Tibial artery (tissue), 4 donors: ENCODE measurements around the gene DCAF8L2.
"Not testable (repeated sequence)": the region's sequence is repeated elsewhere in the genome, so short reads cannot be mapped to it uniquely, and the experiment has no call there.

ENCODE experiments used
- DNase-seq, 2 donors: peaks; one replicate each; pipeline ENCODE4 v3.0.0-alpha.2; 2019
- H3K27ac ChIP-seq, 2 donors: fragments of 200-600 bp; sonication (generic) in 1 of 2; 1 replicate in 1 of 2; 2 replicates in 1 of 2; pipeline ENCODE4 v1.5.1; 2018 to 2019; ENCODE audit warnings: mild to moderate bottlenecking in 1 of 2
- H3K27me3 ChIP-seq, 2 donors: fragments of 200-600 bp; sonication (generic) in 1 of 2; one replicate each; pipeline versions ENCODE4 v1.5.1 to v1.6.0; 2016 to 2019
- H3K36me3 ChIP-seq, 3 donors: fragments of 200-600 bp; sonication (generic) in 2 of 3; one replicate each; pipeline ENCODE4 v1.5.1; 2016 to 2019; ENCODE audit warnings: mild to moderate bottlenecking in 2 of 3
- H3K4me1 ChIP-seq, 4 donors: fragments of 200-600 bp; sonication (generic) in 2 of 4; 1 replicate in 3 of 4; 2 replicates in 1 of 4; pipeline ENCODE4 v1.5.1; 2016 to 2019
- H3K4me3 ChIP-seq, 2 donors: fragments of 200-600 bp; sonication (generic) in 1 of 2; 1 replicate in 1 of 2; 2 replicates in 1 of 2; pipeline ENCODE4 v1.5.1; 2018 to 2019; ENCODE audit warnings: mild to moderate bottlenecking in 2 of 2
- H3K9me3 ChIP-seq, 3 donors: fragments of 200-600 bp; sonication (generic) in 1 of 3; one replicate each; pipeline ENCODE4 v1.5.1; 2016 to 2019
- CTCF ChIP-seq, 2 experiments: fragments of 200-600 bp in 1 of 2; fragments of 450-650 bp in 1 of 2; IDR thresholded peaks; one replicate each; pipeline ENCODE4 v1.5.1; 2017 to 2019; ENCODE audit warnings: antibody characterized with exemption in 2 of 2, mild to moderate bottlenecking in 1 of 2, moderate library complexity in 1 of 2
- intact Hi-C: fragments of 100-400 bp; cut with DNase I; formaldehyde crosslinking; loops from one replicate; pipeline ENCODE4 v1.15.0; 2023; ENCODE audit warnings: low total_unique reads

DCAF8L2 gene

GRCh38 chrX:27674491-27674890 lies 84.3 kb downstream of the DCAF8L2 start:
- no peak for DNase-seq
- Histone ChIP-seq H3K4me1 (no peaks in the 10 kb centered on the region), H3K36me3 (no peaks in the 10 kb centered on the region), H3K4me3 (no peak overlapping the region), H3K27me3 (no peaks in the 10 kb centered on the region), H3K27ac (no peak overlapping the region), H3K9me3 (no peaks in the 10 kb centered on the region)
- TF ChIP-seq CTCF (IDR thresholded peaks at IDR 0.05) = no peak
- intact Hi-C loops = no loop called here

GRCh38 chrX:27675493-27675892 lies 85.3 kb downstream of the DCAF8L2 start:
- no peak overlapping the region for H3K4me3 ChIP-seq
- H3K27me3 ChIP-seq = no peaks in the 10 kb centered on the region
- H3K27ac ChIP-seq = no peak overlapping the region
- intact Hi-C loops = no loop called here
- no peaks in the 10 kb centered on the region for H3K9me3 ChIP-seq
- H3K4me1 ChIP-seq = no peaks in the 10 kb centered on the region
- no peak for TF ChIP-seq CTCF (IDR thresholded peaks at IDR 0.05)
- DNase-seq = no peak
- H3K36me3 ChIP-seq = no peaks in the 10 kb centered on the region

GRCh38 chrX:27679281-27679680 lies 89.1 kb downstream of the DCAF8L2 start:
- Histone ChIP-seq H3K4me1 (no peaks in the 10 kb centered on the region), H3K4me3 (no peak overlapping the region), H3K36me3 (no peaks in the 10 kb centered on the region), H3K9me3 (no peaks in the 10 kb centered on the region), H3K27ac (no peak overlapping the region), H3K27me3 (no peaks in the 10 kb centered on the region)
- intact Hi-C loops = no loop called here
- no peak for DNase-seq
- no peak for TF ChIP-seq CTCF (IDR thresholded peaks at IDR 0.05)

- Histone ChIP-seq H3K27me3 (no peaks in the 10 kb centered on the region), H3K4me3 (no peak overlapping the region), H3K27ac (no peak overlapping the region), H3K4me1 (no peaks in the 10 kb centered on the region), H3K9me3 (no peaks in the 10 kb centered on the region), H3K36me3 (no peaks in the 10 kb centered on the region)
- no peak for TF ChIP-seq CTCF (IDR thresholded peaks at IDR 0.05)
- intact Hi-C loops = no loop called here
- no peak for DNase-seq
Observed at GRCh38 chrX:27680726-27681125, 90.6 kb downstream of the DCAF8L2 start.

- H3K4me3 ChIP-seq, H3K27ac ChIP-seq, H3K9me3 ChIP-seq, DNase-seq, intact Hi-C loops, H3K4me1 ChIP-seq, H3K27me3 ChIP-seq, H3K36me3 ChIP-seq: not testable (repeated sequence)
Observed at GRCh38 chrX:27683566-27684208, 93.5 kb downstream of the DCAF8L2 start.

GRCh38 chrX:27694667-27695066 lies 104.5 kb downstream of the DCAF8L2 start:
- H3K27ac ChIP-seq = no peak overlapping the region
- H3K36me3 ChIP-seq = no peaks in the 10 kb centered on the region
- H3K9me3 ChIP-seq = no peaks in the 10 kb centered on the region
- no peak overlapping the region for H3K4me3 ChIP-seq
- H3K4me1 ChIP-seq = no peaks in the 10 kb centered on the region
- H3K27me3 ChIP-seq = no peaks in the 10 kb centered on the region
- intact Hi-C loops = no loop called here
- no peak for DNase-seq
- no peak for TF ChIP-seq CTCF (IDR thresholded peaks at IDR 0.05)
